Measurements from ENCODE around the gene PIK3R5. TPM values are rescaled to one million over a fixed set of nuclear protein-coding genes. Genes with fewer than 3 reads are reported as not detected.
"Not testable (repeated sequence)": the region's sequence is repeated elsewhere in the genome, so short reads cannot be mapped to it uniquely, and the experiment has no call there.

Gene PIK3R5
- total RNA-seq, 1 experiment from 2014 or later = not detected

DNA sequence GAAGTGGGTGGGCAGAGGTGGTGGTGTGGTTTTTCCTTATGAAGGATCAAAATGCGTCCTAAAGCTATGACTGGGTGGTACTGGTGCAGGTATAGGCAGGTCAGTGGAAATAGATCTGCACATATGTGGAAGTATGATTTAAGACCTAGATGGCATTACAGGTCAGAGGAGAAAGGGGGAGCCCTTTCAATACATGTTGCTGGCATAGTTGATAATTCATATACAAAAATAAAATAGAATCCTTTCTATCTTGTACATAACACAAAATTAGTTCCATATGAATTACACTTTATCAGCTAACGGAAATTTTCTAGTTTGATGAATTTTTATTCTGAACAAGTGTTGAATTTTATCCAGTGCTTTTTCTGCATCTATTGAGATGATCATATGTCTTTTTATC lies 20.8 kb upstream of the PIK3R5 start:
- DNase-seq (ENCODE audit: low read depth) = no peak

DNA sequence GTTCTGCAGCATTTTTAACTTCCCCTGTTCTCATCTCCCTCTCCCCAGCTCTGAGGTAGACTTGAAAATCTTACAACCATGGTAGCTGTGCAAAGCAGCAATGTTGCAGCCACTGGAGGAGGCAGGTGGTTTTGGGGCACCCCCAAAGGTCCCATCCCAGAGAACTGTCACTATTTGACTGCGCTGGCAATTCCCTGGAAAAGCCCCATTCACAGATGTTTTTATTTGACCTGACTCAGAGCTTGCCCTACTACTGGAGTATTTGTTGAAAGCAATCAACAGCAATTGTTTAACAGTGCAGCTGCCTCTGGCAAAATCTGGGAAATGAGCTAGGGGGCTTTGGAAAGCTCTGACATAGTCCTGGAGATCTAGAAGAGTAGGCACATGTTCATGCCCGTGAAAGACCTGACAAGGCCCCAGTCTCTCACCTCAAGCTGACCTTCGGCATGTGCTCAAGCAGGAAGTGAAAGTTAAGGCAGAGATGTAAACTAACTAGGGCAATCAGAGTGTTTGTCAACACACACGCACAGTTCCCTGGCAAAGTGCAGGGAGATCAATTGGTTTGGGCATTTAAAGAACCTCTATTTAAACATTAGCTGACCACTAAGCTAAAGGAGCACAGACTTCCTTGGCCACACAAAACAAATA lies 19.7 kb upstream of the PIK3R5 start:
- no peak for DNase-seq (ENCODE audit: low read depth)

DNA sequence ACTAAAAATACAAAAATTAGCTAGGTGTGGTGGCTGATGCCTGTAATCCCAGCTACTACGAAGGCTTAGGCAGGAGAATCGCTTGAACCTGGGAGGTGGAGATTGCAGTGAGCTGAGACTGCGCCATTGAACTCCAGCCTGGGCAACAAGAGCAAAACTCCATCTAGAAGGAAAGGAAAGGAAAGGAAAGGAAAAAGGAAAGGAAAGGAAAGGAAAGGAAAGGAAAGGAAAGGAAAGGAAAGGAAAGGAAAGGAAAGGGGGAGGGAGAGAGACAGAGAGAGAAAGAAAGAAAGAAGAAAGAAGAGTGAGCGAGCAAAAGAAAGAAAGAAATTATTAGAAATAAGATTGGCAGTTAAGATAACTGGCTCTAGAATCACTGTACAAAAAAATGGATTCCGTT lies 18.7 kb upstream of the PIK3R5 start:
- not testable (repeated sequence) for DNase-seq (ENCODE audit: low read depth)

DNA sequence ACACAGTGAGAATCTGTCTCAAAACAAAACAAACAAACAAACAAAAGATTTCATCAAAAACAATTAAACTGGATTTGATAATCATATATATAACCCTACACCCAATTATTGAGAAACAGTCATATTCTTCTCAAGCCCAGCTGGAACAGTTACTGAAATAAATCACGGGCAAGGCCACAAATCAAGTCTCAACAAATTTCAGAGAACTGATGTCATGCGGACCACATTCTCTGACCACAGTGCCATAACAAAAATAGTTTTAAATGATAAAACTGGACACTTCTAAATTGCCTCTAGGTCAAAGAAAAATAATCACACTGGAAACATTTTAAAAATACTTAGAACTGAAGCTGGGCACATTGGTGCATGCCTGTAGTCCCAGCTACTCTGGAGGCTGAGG lies 15.9 kb upstream of the PIK3R5 start:
- no peak for DNase-seq (ENCODE audit: low read depth)

DNA sequence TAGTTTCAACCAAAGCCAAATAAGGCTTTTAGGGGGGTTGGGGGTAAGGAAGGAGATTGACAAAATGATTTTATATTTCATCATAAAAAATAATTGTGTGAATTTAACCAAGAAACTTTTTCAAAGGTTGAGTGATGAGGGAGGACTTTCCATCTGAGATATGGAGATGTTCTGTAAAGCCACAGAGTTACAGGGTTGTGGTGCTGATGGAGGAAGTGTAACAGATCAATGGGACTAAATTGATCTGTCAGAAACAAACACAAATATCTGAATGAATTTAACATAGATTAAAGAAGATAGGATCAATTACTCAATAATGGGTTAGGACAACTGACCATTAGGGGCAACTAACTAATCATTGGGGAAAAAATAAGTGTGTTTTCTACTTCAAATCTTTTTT lies 14.2 kb upstream of the PIK3R5 start:
- no peak for DNase-seq (ENCODE audit: low read depth)

DNA sequence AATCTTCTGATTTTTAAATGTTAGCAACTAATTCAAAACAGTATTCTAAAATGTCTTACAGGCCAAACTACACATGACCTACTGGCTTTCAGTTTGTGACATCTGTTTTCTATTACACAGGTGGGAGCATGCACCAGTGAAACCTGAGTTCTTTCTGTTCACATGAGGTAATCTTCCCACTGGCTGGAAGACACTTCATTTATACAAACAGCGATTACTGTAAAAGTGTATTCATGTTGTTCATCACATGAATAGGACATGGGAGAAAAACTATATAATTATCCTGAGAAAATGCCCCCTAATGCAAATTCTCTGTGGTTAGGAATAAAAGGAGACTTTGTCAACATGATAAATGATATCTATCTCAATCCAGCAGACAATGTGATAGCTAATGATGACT lies 11.1 kb upstream of the PIK3R5 start:
- DNase-seq (ENCODE audit: low read depth) = no peak

DNA sequence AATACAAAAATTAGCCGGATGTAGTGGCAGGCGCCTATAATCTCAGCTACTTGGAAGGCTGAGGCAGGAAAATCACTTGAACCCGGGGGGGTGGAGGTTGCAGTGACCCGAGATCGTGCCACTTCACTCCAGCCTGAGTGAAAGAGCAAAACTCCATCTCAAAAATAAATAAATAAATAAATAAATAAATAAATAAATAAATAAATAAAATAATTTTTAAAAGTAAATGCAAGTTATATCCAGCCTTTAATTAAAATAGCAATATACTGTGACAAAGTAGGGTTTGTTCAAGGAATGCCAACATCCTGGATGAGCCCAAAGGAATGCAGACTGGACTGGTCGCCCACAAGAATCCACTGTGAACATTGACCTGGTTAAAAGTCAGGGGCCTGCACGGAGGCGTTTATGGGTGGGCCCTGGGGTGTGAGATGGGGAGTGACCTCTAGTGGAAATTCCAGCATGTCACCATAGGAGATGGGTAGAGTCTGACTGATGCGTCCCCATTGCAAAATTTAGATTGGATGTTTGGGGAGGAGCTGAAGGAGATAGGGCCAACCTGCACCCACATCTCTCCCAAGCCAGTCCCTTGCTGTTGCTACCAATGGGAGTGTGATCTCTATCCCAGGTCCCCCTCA lies 9.7 kb upstream of the PIK3R5 start:
- no peak for DNase-seq (ENCODE audit: low read depth)

DNA sequence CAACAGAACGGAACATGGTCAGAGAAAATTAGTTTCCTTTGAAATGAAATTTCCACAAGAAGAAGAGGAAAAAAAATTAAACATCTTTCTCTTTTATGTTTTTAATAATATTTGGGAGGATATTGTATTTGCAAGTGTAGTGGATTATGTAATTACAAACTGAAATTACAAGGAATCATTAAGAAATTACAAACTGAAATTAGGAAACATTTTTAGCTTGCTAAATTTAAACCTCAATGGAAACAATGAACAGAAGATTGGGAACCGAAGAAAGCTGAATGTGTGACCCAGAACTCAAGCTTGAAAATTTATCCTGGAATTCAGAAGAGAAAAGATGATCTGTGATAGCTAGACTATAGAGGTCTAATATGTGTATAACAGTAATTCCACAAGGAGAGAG lies 4.4 kb upstream of the PIK3R5 start:
- DNase-seq (ENCODE audit: low read depth) = no peak

DNA sequence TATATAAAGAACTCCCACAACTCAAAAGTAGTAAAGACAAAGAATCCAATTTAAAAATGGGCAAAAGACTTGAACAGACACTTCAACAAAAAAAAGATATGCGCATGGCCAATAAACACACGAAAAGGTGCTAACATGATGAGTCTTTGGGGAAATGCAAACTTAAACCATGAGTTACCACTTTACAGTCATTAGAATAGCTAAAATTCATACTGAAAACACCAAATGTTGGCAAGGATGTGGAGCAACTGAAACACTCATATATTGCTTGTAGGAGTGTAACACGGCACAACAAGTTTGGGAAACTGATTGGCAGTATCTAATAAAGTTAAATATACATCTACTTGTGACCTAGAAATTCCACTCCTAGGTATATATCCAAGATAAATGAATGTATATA lies 3.0 kb upstream of the PIK3R5 start:
- no peak for DNase-seq (ENCODE audit: low read depth)

DNA sequence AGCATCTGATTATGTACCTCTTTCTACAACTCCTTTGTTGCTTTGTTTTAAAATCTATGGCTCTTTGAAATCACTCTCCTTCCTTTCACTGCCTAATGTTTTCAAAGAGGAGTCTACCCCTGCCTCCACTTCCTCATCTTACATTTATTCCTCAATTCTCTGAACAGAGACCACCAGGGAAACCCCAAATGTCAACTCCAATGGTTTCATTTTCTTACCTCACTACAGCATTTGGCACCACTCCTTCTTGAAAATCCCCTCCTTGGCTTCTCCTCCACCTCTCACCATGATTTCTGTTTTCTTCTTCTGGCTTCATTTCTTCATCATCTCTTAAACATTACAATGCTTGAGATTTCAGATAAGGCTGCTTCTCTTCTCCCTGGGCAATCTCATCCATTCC lies 2.4 kb upstream of the PIK3R5 start:
- DNase-seq (ENCODE audit: low read depth) = no peak

DNA sequence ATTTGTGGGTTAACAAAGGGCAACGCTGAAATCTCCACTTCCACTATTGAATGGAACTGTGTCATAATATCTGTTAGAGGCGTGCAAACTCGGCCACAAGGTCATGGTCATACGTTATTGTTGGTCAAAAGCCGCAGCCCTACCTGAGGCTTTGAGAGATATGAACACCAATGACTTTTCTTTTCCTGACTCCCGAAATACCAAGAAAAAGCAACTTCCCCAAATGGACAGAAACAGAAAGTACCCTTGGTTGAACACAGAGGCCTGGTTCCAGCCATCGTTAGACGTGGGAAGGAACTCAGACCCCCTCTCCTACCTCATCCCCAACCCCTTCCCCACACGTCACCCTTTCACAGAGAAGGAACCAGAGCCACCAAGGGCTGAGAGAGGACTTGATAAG lies 1.4 kb upstream of the PIK3R5 start:
- DNase-seq (ENCODE audit: low read depth) = no peak

DNA sequence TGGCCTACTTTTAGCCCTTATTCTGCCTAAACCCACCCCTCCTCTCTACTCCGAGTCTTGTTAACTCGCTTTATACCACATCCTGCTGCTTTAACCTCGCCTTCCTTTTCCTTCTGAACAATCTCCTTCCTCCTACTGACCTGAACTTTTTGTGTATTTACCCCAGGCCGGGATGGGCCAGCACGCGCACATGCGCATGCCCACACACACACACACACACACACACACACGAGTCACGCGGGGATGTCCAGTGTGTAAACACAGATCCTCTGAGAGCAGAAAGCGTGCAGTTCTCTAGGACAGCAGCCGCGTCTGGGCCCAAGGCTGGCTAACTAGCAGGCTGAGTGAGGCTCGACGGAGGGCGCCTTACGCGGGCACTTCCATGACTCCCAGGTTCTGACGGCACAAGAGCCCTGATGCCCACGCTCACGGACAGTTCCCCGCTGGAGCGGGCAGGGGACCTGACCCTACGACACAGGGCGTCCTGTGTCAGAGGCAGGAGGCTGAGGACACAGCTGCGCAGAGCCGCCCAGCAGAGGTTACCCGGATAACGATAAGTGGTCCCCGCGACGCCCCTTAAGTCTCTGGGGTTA lies 610 bp downstream of the PIK3R5 start:
- no peak for DNase-seq (ENCODE audit: low read depth)

DNA sequence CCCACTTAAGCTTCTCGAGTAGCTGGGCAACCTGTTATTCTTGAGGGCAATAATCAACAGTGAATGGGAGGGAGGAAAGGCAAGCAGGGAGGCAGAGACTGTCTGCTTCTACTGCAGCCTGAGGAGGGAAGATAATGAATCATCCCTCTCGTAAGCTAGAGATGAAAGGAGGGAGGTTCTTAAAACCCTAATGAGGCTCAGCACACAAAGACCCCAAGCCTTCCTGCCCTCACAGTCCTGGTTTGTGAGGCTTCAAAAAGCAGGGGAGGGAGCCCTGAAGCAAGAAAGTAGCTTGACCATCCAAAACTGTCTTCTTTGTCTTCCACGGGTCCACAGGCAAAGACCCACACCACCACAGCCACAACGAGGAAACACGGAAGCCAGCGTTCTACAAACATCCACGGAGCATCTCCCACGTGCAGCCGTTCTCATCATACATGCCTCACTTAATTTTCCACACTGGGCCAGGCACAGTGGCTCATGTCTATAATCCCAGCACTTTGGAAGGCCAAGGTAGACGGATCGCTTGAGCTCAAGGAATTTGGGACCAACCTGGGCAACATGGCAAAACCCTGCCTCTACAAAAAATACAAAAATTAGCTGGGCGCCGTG lies 1.8 kb downstream of the PIK3R5 start:
- DNase-seq (ENCODE audit: low read depth) = no peak

DNA sequence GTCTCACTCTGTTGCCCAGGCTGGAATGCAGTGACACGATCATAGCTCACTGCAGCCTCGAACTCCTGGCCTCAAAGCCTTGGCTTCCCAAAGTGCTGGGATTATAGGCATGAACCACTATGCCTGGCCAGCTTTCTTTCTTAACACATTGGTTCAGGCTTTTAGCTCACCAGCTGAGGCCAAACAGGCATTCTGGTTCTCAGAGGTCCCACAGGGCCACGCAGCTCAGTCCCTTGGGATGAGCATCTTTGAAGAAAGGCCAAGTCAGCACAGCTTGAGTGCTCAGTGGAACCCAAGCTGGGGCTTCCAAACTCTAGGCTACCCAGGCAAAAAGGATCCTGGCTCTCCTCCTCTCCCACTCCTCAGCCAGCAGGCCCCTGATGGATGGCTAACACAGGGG lies 2.5 kb downstream of the PIK3R5 start:
- DNase-seq (ENCODE audit: low read depth) = no peak

DNA sequence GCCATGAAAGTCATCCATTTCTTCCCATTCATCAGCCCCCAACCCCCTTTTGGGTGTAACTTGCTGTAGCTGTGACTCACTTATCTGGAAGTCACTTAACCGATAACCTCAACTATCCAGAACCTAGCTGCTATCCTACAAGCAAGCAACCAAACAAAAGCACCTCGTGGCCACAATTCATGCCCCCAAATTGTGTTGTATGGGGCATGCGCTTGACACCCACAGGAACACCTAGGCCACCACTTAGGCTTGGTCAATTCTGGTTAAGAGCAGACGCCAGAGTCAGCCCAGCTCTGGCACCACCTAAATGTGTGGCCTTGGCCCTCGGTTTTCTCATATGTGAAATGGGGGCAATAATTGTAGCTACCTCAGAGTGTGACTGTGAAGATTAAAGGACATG lies 3.7 kb downstream of the PIK3R5 start:
- DNase-seq (ENCODE audit: low read depth) = no peak

DNA sequence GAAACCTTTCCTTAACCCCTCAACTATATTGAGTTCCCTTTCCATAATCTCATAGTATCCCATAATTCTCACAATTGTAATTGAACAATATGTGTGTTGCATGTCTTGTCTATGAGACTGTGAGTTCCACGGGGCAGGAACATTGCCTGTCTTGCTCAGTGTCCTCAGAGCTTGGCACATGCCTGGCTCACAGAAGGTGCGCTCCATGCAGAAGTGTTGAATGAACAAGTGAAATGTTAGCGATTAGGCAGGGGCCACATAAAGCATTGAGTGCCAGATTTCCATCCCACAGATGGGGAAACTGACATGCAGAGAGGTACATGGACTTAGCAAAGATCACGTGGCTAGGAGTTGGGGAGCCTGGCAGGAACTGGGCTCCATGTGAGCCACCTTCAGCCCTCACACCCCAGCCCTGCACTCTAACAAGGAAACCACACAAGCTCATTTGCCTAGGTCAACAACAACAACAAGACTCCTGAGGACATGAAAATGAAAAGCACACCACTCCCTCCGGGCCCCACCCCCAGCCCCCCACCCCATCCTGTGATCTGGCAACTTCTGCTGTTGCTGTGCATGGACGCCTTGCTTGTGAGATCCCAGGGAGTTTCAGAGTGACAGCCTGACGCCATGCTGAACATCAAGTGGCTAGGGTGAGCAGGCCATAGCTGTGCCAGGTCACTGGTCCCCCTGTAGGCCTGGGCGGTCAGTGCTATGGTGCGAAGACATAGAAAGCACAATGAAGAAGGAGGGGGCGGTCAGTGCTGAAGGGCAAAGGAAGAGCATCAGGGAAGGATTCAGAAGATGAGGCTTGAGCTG lies 5.0 kb downstream of the PIK3R5 start:
- DNase-seq (ENCODE audit: low read depth) = no peak

DNA sequence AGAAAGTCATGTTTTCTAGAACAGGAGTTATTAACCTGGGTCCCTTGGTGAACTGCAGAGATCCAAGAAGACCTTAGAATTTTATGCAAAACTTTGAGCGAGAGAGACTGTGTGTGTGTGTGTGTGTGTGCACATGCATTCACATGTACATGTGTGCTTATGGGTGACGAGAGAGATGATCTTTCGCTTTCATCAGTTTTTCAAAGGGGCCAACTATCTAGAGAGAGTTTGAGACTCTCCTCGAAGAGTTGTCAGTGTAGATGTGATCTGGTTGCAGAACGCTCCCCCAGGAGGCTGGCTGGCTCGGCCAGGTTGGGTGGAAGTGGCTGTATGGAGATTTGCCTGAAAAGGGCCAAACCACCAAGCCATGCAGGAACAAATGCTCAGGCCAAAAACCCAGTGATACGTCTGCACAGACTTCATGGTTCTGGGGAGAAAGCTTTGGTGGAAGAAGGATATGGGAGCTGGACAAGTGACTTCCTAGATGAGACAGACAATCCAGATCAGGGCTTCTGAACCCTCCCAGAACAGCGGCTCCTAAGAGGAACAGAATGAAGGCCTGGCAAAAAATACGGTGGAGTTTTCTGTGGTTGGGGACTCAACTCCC lies 6.1 kb downstream of the PIK3R5 start:
- no peak for DNase-seq (ENCODE audit: low read depth)

DNA sequence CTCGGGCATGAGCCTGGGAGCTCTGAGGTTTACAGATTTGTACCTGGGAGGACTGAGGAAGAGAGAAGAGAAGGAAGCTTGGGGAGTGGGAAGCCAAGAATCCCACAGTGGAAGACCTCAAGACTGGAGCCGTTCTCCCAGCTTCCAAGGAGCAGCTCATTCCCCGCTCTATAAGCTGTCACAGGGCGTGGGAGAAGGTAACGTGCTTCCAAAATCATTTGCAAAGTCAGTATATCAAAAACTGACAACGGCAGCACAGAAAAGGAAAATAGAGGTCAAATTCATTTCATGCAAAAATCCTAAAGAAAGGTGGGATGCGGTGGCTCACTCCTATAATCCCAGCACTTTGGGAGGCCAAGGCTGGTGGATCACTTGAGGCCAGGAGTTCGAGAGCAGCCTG lies 7.8 kb downstream of the PIK3R5 start:
- no peak for DNase-seq (ENCODE audit: low read depth)

DNA sequence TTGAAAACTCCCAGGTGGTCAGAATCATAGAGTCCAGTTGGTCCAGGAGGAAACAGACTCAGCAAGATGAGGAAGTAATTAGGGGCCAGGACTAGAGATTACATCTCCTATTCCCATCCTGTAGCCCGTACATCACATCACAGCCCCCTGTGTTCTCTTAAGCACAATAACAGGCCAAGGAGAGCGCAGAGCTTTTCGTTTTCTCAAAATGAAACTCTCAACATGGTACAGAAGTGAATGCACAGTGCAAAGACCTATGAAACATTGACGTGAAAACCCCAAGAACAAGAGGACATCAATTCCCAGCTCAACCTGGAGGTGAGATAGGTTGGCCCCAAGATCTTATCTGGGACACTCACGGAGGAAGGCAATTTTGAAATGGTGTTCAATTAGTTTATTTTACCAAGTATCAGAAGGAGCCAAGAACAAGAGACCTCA lies 9.0 kb downstream of the PIK3R5 start:
- DNase-seq (ENCODE audit: low read depth) = no peak

DNA sequence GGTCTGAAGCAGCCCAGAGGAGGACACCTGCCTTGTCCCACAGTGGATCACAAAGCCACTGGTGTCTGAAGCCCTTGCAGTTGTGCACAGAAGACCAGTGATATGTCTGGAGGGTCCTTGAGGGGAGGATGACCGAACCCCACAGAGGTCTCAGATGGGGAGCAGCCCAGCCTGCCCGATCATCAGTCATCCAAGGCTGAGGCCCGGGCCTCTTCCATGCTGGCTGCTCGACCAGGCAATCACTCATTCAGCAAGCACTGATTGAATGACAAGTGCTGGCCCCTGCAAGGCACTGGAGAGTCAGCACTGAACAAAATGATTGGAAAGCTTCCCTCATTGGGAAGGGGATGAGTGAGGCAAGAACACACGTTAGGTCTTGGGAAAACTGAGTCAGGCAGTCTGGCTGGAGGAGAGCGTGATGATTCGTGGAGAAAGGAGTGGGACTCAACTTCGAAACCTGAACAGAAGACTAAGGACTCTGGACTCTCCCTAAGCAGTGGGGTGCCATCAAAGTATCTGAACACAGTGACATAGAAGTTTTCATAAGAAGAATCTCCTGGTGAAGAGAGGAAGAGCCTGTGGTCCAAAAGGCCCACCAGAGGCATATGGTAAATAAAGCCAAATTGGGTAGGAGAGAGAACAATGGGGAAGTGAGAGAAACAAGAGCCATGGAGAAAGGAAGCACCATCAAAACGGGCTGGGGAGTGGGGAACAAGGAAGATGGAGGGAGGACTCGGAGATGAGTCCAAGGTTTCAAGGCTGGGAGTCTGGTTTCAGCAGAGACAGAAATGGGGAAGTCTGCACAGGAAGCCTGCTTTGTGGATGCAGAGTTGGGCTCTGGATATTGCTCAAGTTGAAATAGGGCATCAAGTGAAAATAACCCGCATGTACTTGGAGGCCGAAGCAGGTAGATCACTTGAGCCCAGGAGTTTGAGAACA lies 10.2 kb downstream of the PIK3R5 start:
- DNase-seq (ENCODE audit: low read depth) = no peak

DNA sequence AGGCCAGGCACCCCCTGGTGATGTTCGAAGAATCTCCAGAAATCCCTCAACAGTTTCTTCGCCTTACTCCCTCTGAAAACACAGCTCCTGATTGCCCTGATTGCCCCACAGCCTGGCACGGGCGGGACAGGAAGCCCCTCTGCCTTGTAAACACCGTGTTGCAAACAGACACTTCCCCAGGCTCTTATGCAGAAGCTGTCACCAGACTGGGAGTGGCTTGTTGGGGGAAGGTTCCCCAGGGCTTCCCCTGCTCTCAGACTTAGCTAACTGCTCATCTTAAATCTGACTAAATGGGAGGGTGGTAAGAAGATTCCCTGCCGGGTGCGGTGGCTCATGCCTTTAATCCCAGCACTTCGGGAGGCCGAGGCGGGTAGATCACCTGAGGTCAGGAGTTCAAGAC lies 11.2 kb downstream of the PIK3R5 start:
- no peak for DNase-seq (ENCODE audit: low read depth)
